RWPE2 (cell line): ENCODE measurements around the gene RAPGEF4.

Source experiments
- ATAC-seq: fragments of 200-7000 bp; cut with Tn5 transposase; 3 replicates; pipeline ENCODE4 v1.9.1; 2021; ENCODE audit warnings: low read depth
- DNase-seq: peaks from one replicate; pipeline ENCODE4 v3.0.0-alpha.2; 2020; ENCODE audit warnings: low spot score
- H3K27ac ChIP-seq: fragments of 450-650 bp; 2 replicates; pipeline ENCODE4 v1.5.1; 2017; ENCODE audit warnings: mild to moderate bottlenecking; ENCODE audit not compliant: poor library complexity, severe bottlenecking
- H3K27me3 ChIP-seq: fragments of 250-450 bp; sonication (Bioruptor Pico); 2 replicates; pipeline ENCODE4 v1.5.1; 2021; ENCODE audit warnings: mild to moderate bottlenecking, moderate library complexity; ENCODE audit not compliant: insufficient read depth, poor library complexity, severe bottlenecking
- H3K36me3 ChIP-seq: fragments of 250-450 bp; sonication (Bioruptor Pico); 2 replicates; pipeline ENCODE4 v1.5.1; 2020; ENCODE audit warnings: low read depth, mild to moderate bottlenecking, moderate library complexity
- H3K4me1 ChIP-seq: fragments of 250-450 bp; sonication (Bioruptor Pico); 2 replicates; pipeline ENCODE4 v1.5.1; 2021; ENCODE audit warnings: mild to moderate bottlenecking, moderate library complexity; ENCODE audit not compliant: insufficient read depth, poor library complexity, severe bottlenecking
- H3K4me3 ChIP-seq: fragments of 250-450 bp; sonication (Bioruptor Pico); 2 replicates; pipeline ENCODE4 v1.5.1; 2021; ENCODE audit warnings: mild to moderate bottlenecking, moderate library complexity; ENCODE audit not compliant: severe bottlenecking
- H3K9me3 ChIP-seq: fragments of 250-450 bp; sonication (Bioruptor Pico); 2 replicates; pipeline ENCODE4 v1.5.1; 2021; ENCODE audit warnings: mild to moderate bottlenecking, moderate library complexity; ENCODE audit not compliant: severe bottlenecking
- CTCF ChIP-seq: fragments of 450-650 bp; IDR thresholded peaks from one replicate; pipeline ENCODE4 v1.5.1; 2017; ENCODE audit warnings: mild to moderate bottlenecking, moderate library complexity; ENCODE audit not compliant: poor library complexity, severe bottlenecking

RAPGEF4 gene

GRCh38 chr2:172888714-172889669, 153.3 kb downstream of the RAPGEF4 start:
- Histone ChIP-seq H3K4me1 (no peaks in the 10 kb centered on the region), H3K4me3 (no peak overlapping the region), H3K27me3 (no peaks in the 10 kb centered on the region), H3K9me3 (no peaks in the 10 kb centered on the region), H3K36me3 (no peaks in the 10 kb centered on the region), H3K27ac (no peak overlapping the region)
- ATAC-seq (no peak), DNase-seq (no peak)
- TF ChIP-seq CTCF, result no peak

- Histone ChIP-seq H3K9me3 (no peaks in the 10 kb centered on the region), H3K27me3 (no peaks in the 10 kb centered on the region), H3K4me3 (no peak overlapping the region), H3K36me3 (no peaks in the 10 kb centered on the region), H3K27ac (no peak overlapping the region), H3K4me1 (no peaks in the 10 kb centered on the region)
- no peak for TF ChIP-seq CTCF
- DNase-seq (no peak), ATAC-seq (no peak)
Observed at GRCh38 chr2:172889768-172890430, 154.3 kb downstream of the RAPGEF4 start.

GRCh38 chr2:172893111-172893510, 157.5 kb downstream of the RAPGEF4 start:
- Histone ChIP-seq H3K4me1 (no peaks in the 10 kb centered on the region), H3K36me3 (no peaks in the 10 kb centered on the region), H3K27ac (no peak overlapping the region), H3K9me3 (no peaks in the 10 kb centered on the region), H3K27me3 (no peaks in the 10 kb centered on the region), H3K4me3 (no peak overlapping the region)
- no peak for TF ChIP-seq CTCF
- DNase-seq (no peak), ATAC-seq (no peak)

- Histone ChIP-seq H3K27ac (no peak overlapping the region), H3K27me3 (no peaks in the 10 kb centered on the region), H3K36me3 (no peaks in the 10 kb centered on the region), H3K4me3 (no peak overlapping the region), H3K4me1 (no peaks in the 10 kb centered on the region), H3K9me3 (no peaks in the 10 kb centered on the region)
- DNase-seq (no peak), ATAC-seq (no peak)
- no peak for TF ChIP-seq CTCF
Observed at GRCh38 chr2:172893671-172894070, 158.0 kb downstream of the RAPGEF4 start.
